Smooth muscle cell (in vitro differentiated cells): ENCODE data around the gene CARMIL1. TPM values are rescaled to one million over a fixed set of nuclear protein-coding genes. Genes with fewer than 3 reads are reported as not detected.

Experiments used
- DNase-seq: peaks from one replicate; lab custom pipeline; 2025; ENCODE audit not compliant: unreplicated experiment; lab: John Stamatoyannopoulos, UW
- H2AFZ ChIP-seq: fragments of 200-600 bp; sonication (generic); 2 replicates; pipeline ENCODE4 v1.6.0; 2016; ENCODE audit warnings: antibody characterized with exemption, low read depth, mild to moderate bottlenecking
- H3F3A ChIP-seq: fragments of 200-600 bp; sonication (generic); 2 replicates; pipeline ENCODE4 v1.6.0; 2017; ENCODE audit warnings: antibody characterized with exemption, low read depth
- H3K27ac ChIP-seq: fragments of 200-600 bp; sonication (generic); 2 replicates; pipeline ENCODE4 v1.5.1; 2016; ENCODE audit warnings: low read depth, mild to moderate bottlenecking
- H3K27me3 ChIP-seq: fragments of 200-600 bp; sonication (generic); 2 replicates; pipeline ENCODE4 v1.6.1; 2016; ENCODE audit warnings: low read depth, mild to moderate bottlenecking
- H3K36me3 ChIP-seq: fragments of 200-600 bp; sonication (generic); 2 replicates; pipeline ENCODE4 v1.5.1; 2016; ENCODE audit warnings: low read depth
- H3K4me1 ChIP-seq: fragments of 200-600 bp; sonication (generic); 2 replicates; pipeline ENCODE4 v1.5.1; 2016; ENCODE audit warnings: low read depth
- H3K4me2 ChIP-seq: fragments of 200-600 bp; sonication (generic); 2 replicates; pipeline ENCODE4 v1.6.0; 2016; ENCODE audit warnings: mild to moderate bottlenecking
- H3K4me3 ChIP-seq: fragments of 200-600 bp; sonication (generic); 2 replicates; pipeline ENCODE4 v1.5.1; 2016; ENCODE audit warnings: mild to moderate bottlenecking
- H3K79me2 ChIP-seq: fragments of 200-600 bp; sonication (generic); 2 replicates; pipeline ENCODE4 v1.6.0; 2016; ENCODE audit warnings: low read depth, mild to moderate bottlenecking
- H3K9ac ChIP-seq: fragments of 200-600 bp; sonication (generic); 2 replicates; pipeline ENCODE4 v1.6.0; 2016; ENCODE audit warnings: low read depth
- H3K9me3 ChIP-seq: fragments of 200-600 bp; sonication (generic); replicated peaks from 2 replicates; pipeline ENCODE4 v1.5.1; 2016; ENCODE audit warnings: low read depth
- H4K20me1 ChIP-seq: fragments of 200-600 bp; sonication (generic); 2 replicates; pipeline ENCODE4 v1.6.0; 2016; ENCODE audit warnings: low read depth
- WGBS: methylation state at CpG from one replicate; pipeline ENCODE4 v1.1.7; 2016; ENCODE audit warnings: low lambda C conversion rate; 5-methylcytosine and 5-hydroxymethylcytosine counted together
- polyA plus RNA-seq: library from polyadenylated mRNA; unstranded; fragments of >200 nt; fragmentation: Nextera tagmentation; extraction: Ambion mirVana; gene quantifications from 2 replicates; pipeline ENCODE4 v1.2.1, GENCODE V29; 2016
- total RNA-seq: library from RNA; depleted of rRNA; stranded (reverse); fragments of >200 nt; gene quantifications from 2 replicates; pipeline ENCODE4 v1.2.3, GENCODE V29; 2014
- TF ChIP-seq, protein P1 (sequence below): fragments of 200-600 bp; sonication (generic); IDR thresholded peaks from 2 replicates; pipeline ENCODE4 v1.5.1; 2017; ENCODE audit warnings: borderline replicate concordance, mild to moderate bottlenecking, antibody characterized with exemption; ENCODE audit not compliant: insufficient read depth, poor library complexity, severe bottlenecking

Gene CARMIL1
- total and polyA plus RNA-seq, 2 experiments from 2014 or later = 7.6 to 24.1 TPM

DNA sequence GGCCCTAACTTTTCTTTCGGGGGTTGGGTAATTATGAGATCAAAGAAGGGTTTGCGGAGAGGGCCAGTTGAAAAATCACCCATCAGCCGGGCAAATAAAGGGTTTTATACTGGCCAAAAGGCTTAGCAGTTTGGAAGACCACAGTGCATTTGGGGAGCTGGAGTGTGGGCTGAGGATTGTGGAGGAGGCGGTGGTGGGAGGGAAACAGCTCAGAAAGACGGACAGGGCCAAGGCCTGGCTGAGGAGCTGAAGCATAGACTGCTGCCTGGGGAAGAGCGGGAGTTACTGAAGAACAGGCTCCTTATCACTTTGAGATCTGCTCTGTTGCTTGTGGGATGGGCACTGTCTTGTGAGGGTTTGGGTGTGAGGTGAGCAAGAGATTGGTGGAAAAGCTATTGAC lies 144.2 kb downstream of the CARMIL1 start:
- H3K4me3 ChIP-seq = no peak overlapping the region
- no peaks in the 10 kb centered on the region for H3K27me3 ChIP-seq
- DNase-seq = no peak
- H3K36me3 ChIP-seq = no peaks in the 10 kb centered on the region
- H3K79me2 ChIP-seq = peaks cover 3% of the 10 kb centered on the region
- no peak overlapping the region for H3K4me2 ChIP-seq
- TF ChIP-seq, protein P1, sequence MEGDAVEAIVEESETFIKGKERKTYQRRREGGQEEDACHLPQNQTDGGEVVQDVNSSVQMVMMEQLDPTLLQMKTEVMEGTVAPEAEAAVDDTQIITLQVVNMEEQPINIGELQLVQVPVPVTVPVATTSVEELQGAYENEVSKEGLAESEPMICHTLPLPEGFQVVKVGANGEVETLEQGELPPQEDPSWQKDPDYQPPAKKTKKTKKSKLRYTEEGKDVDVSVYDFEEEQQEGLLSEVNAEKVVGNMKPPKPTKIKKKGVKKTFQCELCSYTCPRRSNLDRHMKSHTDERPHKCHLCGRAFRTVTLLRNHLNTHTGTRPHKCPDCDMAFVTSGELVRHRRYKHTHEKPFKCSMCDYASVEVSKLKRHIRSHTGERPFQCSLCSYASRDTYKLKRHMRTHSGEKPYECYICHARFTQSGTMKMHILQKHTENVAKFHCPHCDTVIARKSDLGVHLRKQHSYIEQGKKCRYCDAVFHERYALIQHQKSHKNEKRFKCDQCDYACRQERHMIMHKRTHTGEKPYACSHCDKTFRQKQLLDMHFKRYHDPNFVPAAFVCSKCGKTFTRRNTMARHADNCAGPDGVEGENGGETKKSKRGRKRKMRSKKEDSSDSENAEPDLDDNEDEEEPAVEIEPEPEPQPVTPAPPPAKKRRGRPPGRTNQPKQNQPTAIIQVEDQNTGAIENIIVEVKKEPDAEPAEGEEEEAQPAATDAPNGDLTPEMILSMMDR = no peak
- no peaks in the 10 kb centered on the region for H3K9me3 ChIP-seq
- no peak overlapping the region for H3K27ac ChIP-seq
- H3K9ac ChIP-seq = no peak overlapping the region
- 54% methylated on average over 6 of the region's 6 CpGs for WGBS
- H3K4me1 ChIP-seq = no peaks in the 10 kb centered on the region
- H4K20me1 ChIP-seq = no peaks in the 10 kb centered on the region
- no peaks in the 10 kb centered on the region for H3F3A ChIP-seq
- no peak overlapping the region for H2AFZ ChIP-seq

DNA sequence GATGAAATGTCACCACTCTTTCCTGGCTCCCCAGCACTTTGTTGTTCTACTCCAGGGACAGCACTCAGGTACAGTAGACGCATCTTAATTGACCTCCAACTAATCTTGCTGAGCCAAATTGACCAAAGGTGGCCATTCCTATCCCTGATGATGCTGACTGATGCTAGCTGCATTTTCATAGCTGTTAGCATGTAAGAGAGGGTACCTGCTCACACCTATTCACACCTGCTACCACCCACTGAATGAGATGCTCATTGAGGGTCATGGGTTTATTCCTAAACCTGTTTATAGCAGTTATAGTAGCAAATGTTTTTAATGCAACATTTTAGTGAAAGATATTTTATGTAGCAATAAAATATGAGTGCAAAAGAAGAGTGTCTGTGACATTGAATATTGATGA lies 145.1 kb downstream of the CARMIL1 start:
- Histone ChIP-seq H3K27me3 (no peaks in the 10 kb centered on the region), H3K27ac (no peak overlapping the region), H3K36me3 (no peaks in the 10 kb centered on the region), H3K4me2 (no peak overlapping the region), H2AFZ (no peak overlapping the region), H3K4me3 (no peak overlapping the region), H3F3A (no peaks in the 10 kb centered on the region), H3K9me3 (no peaks in the 10 kb centered on the region), H4K20me1 (no peaks in the 10 kb centered on the region), H3K4me1 (no peaks in the 10 kb centered on the region), H3K9ac (no peak overlapping the region), H3K79me2 (peaks cover 3% of the 10 kb centered on the region)
- TF ChIP-seq, protein P1 = no peak
- no peak for DNase-seq
- 100% methylated on average over 1 of the region's 1 CpG for WGBS

DNA sequence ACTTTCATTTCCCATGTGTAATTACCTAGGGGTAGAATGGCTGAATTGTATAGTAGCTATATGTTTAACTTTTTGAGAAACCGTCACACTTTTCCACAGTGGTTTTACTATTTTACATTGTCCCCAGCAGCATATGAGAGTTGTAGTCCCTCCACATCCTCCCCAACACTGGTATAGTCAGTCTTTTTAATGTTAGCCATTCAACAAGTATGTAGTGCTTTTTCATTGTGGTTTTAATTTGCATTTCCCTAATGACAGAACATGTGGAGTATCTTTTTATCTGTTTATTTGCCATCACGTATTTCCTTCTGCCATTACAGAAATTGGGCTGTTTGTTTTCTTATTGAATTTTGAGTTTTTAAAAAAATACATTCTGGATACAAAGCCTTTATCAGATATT lies 148.4 kb downstream of the CARMIL1 start:
- Histone ChIP-seq H3K4me3 (no peak overlapping the region), H4K20me1 (no peaks in the 10 kb centered on the region), H2AFZ (no peak overlapping the region), H3K9me3 (no peaks in the 10 kb centered on the region), H3F3A (no peaks in the 10 kb centered on the region), H3K9ac (no peak overlapping the region), H3K27ac (no peak overlapping the region), H3K36me3 (no peaks in the 10 kb centered on the region), H3K27me3 (no peaks in the 10 kb centered on the region), H3K4me2 (no peak overlapping the region), H3K4me1 (no peaks in the 10 kb centered on the region), H3K79me2 (peaks cover 7% of the 10 kb centered on the region)
- TF ChIP-seq, protein P1 = no peak
- no peak for DNase-seq
- 88% methylated on average over 2 of the region's 2 CpGs for WGBS

DNA sequence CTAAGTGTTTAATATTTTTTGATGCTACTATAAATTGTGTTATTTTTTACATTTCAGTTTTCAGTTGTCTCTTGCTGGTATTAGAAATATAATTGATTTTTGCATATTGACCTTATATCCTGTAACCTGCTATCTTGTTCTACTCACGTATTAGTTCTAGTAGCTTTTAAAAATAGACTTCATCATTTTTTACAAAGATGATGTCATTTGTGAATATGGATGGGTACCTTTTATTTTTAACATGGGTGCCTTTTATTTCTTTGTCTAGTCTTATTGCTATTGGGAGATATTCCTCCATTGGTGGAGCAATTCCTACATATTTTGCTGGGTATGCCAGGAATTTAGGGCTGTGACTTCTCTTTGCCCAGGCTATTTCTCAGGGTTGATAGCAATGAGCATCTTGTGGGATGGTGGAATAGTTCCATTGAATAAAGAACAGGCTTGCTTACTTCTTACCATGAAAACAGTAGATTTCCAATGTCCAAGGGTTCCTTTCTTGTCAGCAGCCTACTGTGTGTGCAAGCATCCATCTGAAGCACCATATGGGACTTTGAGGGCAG lies 149.7 kb downstream of the CARMIL1 start:
- Histone ChIP-seq H3K79me2 (peaks cover 7% of the 10 kb centered on the region), H3K9ac (no peak overlapping the region), H3K36me3 (no peaks in the 10 kb centered on the region), H3K27ac (no peak overlapping the region), H3K27me3 (no peaks in the 10 kb centered on the region), H3F3A (no peaks in the 10 kb centered on the region), H3K4me1 (no peaks in the 10 kb centered on the region), H2AFZ (no peak overlapping the region), H3K4me2 (no peak overlapping the region), H4K20me1 (no peaks in the 10 kb centered on the region), H3K4me3 (no peak overlapping the region), H3K9me3 (no peaks in the 10 kb centered on the region)
- no peak for DNase-seq
- TF ChIP-seq, protein P1 = no peak
- 97% methylated on average over 1 of the region's 1 CpG for WGBS
